ENCODE results near the gene HMGXB4. TPM values are rescaled to one million over a fixed set of nuclear protein-coding genes. Genes with fewer than 3 reads are reported as not detected.

Gene HMGXB4
- 9.8 to 20.6 TPM (median 11.9 TPM) in 5 replicates for total RNA-seq (2022; extraction: Qiagen RNA extraction; ENCODE audit: low read depth)

GRCh38 chr22:35257321-35258190, at the start of gene HMGXB4:
Gene HMGXB4, plus strand, starts transcription at chr22:35257493. Its CDS starts 4,898 bp downstream, at chr22:35262391.

GRCh38 chr22:35299673-35300499, 42.6 kb downstream of the HMGXB4 start, which contains the start of gene TOM1:
Gene TOM1, plus strand, starts transcription at chr22:35299894. Its CDS starts 35 bp downstream, at chr22:35299929.

Other genes starting within 250 kb of the HMGXB4 start
- gene ISX, start 191.3 kb upstream of the HMGXB4 start, total RNA-seq (2022; extraction: Qiagen RNA extraction; ENCODE audit: low read depth), result not detected in 5 replicates
- gene TOM1, start 42.4 kb downstream of the HMGXB4 start, total RNA-seq (2022; extraction: Qiagen RNA extraction; ENCODE audit: low read depth), result 14.4 to 16.7 TPM (median 16.0 TPM) in 5 replicates
- 591 to 973 TPM (median 747 TPM) in 5 replicates for gene HMOX1, start 123.6 kb downstream of the HMGXB4 start, total RNA-seq (2022; extraction: Qiagen RNA extraction; ENCODE audit: low read depth)
- 65.9 to 104 TPM (median 75.8 TPM) in 5 replicates for gene MCM5, start 142.6 kb downstream of the HMGXB4 start, total RNA-seq (2022; extraction: Qiagen RNA extraction; ENCODE audit: low read depth)

Data from A549 treated with CpdA at 1 μM for 4 hours (cell line).